Thyroid gland (tissue), 4 donors: ENCODE data around the gene CFAP161.

ENCODE experiments used
- CTCF ChIP-seq, 6 experiments: fragments of 200-600 bp in 3 of 6; fragments of 450-650 bp in 3 of 6; sonication (generic) in 3 of 6; IDR thresholded peaks; one replicate each; pipeline ENCODE4 v1.5.1; 2016 to 2019; ENCODE audit warnings: antibody characterized with exemption in 6 of 6, mild to moderate bottlenecking in 2 of 6, inconsistent platforms in 1 of 6, moderate library complexity in 1 of 6
- POLR2A ChIP-seq, 2 donors: fragments of 450-650 bp; IDR thresholded peaks; one replicate each; pipeline ENCODE4 v1.6.1; 2017; ENCODE audit warnings: antibody characterized with exemption in 2 of 2, mild to moderate bottlenecking in 2 of 2, moderate library complexity in 1 of 2

- no peak for TF ChIP-seq CTCF (IDR thresholded peaks at IDR 0.05)
- TF ChIP-seq POLR2A (IDR thresholded peaks at IDR 0.05) = no peak
These were observed 42.3 kb downstream of the CFAP161 start for GRCh38 chr15:81176291-81176893.
